Activated CD8-positive, alpha-beta T cell treated with anti-CD3 and anti-CD28 coated beads for 36 hours (primary cell): ENCODE results near the gene IL17REL. TPM values are rescaled to one million over a fixed set of nuclear protein-coding genes. Genes with fewer than 3 reads are reported as not detected.

Experiments used
- ATAC-seq: fragments of 200-7000 bp; cut with Tn5 transposase; one replicate; pipeline ENCODE4 v1.10.0; 2021; ENCODE audit warnings: mild to moderate bottlenecking, moderate library complexity
- CTCF ChIA-PET: fragments of 350-600 bp; sonication (Branson Sonifier 250); formaldehyde crosslinking; loops from one replicate; lab custom pipeline; 2021; ENCODE audit warnings: antibody characterized with exemption; lab: Charles Lee
- POLR2A ChIA-PET: fragments of 350-600 bp; sonication (Branson Sonifier 250); formaldehyde crosslinking; loops from one replicate; lab custom pipeline; 2021; ENCODE audit warnings: antibody characterized with exemption; lab: Charles Lee
- DNase-seq: peaks from one replicate; pipeline ENCODE4 v3.0.0-alpha.2; 2020
- H3K27ac Mint-ChIP-seq: one replicate; pipeline ENCODE4 v1.8.0; 2021; ENCODE audit warnings: mild to moderate bottlenecking, mixed read lengths
- H3K27me3 Mint-ChIP-seq: one replicate; pipeline ENCODE4 v1.8.0; 2021; ENCODE audit warnings: mixed read lengths
- H3K36me3 Mint-ChIP-seq: one replicate; pipeline ENCODE4 v1.8.0; 2021; ENCODE audit warnings: low read depth, mixed read lengths
- H3K4me1 Mint-ChIP-seq: one replicate; pipeline ENCODE4 v1.8.0; 2021; ENCODE audit warnings: low read depth, mixed read lengths
- H3K4me3 Mint-ChIP-seq: one replicate; pipeline ENCODE4 v1.8.0; 2021; ENCODE audit warnings: mild to moderate bottlenecking, moderate library complexity, mixed read lengths
- H3K9me3 Mint-ChIP-seq: one replicate; pipeline ENCODE4 v1.8.0; 2021; ENCODE audit warnings: mixed read lengths
- intact Hi-C: fragments of 100-400 bp; cut with micrococcal nuclease; formaldehyde crosslinking; loops from one replicate; pipeline ENCODE4 v1.10.0; 2022
- total RNA-seq, 2 experiments: library from RNA; stranded (reverse); gene quantifications; one replicate each; pipeline ENCODE4 v1.2.3, GENCODE V29; 2021
- TF ChIP-seq, protein P1 (sequence below): fragments of 200-600 bp; IDR thresholded peaks from one replicate; pipeline ENCODE4 v1.8.0; 2022; ENCODE audit warnings: antibody characterized with exemption, mild to moderate bottlenecking

The IL17REL gene
- total RNA-seq, 2 experiments from 2014 or later = 0.14 TPM; not detected in 1

DNA sequence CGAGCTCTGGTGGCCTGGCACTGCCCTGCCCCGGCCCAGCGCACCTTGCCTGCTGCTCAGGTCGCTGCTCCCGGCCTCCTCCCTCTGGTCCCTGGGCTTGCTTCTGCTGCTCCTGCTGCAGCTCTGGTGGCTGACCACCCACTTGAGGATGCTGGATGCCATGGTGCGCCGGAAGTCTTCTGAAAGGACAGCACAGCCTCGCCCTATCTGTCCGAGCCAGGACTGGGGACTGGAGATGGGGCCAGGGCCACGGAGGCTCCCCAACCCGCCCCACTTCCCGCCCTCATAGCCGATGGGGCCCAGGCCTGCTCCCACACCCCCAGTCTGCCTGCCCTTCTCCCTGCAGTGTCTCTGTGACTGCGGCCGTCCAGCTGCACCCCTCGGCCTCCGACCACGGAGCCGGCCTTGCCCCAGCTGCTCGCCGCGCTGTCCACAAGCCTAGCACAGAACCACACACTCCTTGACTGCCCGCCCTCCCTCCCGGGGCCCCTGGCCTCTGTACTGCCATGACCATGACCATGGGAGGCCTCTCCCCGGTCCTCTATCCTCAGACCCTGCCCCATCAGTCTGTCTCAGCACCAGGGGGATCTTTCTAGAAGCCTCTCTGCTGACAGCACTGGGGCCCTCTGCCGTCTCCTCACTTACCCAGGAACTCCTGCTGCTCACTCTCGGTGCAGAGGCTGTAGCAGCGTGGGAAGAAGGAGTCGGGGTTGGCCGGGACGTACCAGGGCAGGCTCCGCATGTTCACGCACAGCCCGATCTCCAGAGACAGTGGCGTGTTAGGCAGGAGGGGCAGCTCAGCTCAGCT is 32.9 kb upstream of the IL17REL start:
- Mint-ChIP-seq H3K9me3 (no peaks in the 10 kb centered on the region), H3K27ac (no peak overlapping the region), H3K4me1 (peaks cover 9% of the 10 kb centered on the region), H3K27me3 (peaks cover 19% of the 10 kb centered on the region), H3K36me3 (no peaks in the 10 kb centered on the region), H3K4me3 (no peak overlapping the region)
- ATAC-seq (no peak), DNase-seq (no peak)
- TF ChIP-seq, protein P1, sequence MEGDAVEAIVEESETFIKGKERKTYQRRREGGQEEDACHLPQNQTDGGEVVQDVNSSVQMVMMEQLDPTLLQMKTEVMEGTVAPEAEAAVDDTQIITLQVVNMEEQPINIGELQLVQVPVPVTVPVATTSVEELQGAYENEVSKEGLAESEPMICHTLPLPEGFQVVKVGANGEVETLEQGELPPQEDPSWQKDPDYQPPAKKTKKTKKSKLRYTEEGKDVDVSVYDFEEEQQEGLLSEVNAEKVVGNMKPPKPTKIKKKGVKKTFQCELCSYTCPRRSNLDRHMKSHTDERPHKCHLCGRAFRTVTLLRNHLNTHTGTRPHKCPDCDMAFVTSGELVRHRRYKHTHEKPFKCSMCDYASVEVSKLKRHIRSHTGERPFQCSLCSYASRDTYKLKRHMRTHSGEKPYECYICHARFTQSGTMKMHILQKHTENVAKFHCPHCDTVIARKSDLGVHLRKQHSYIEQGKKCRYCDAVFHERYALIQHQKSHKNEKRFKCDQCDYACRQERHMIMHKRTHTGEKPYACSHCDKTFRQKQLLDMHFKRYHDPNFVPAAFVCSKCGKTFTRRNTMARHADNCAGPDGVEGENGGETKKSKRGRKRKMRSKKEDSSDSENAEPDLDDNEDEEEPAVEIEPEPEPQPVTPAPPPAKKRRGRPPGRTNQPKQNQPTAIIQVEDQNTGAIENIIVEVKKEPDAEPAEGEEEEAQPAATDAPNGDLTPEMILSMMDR = no peak
- ChIA-PET POLR2A (interaction anchor here (0.9 kb wide), 1 partner anchor 11 kb away, joined by 3 read pairs; no protein-coding TSS in a partner anchor), CTCF (no interaction called here)
- intact Hi-C loops = no loop called here

DNA sequence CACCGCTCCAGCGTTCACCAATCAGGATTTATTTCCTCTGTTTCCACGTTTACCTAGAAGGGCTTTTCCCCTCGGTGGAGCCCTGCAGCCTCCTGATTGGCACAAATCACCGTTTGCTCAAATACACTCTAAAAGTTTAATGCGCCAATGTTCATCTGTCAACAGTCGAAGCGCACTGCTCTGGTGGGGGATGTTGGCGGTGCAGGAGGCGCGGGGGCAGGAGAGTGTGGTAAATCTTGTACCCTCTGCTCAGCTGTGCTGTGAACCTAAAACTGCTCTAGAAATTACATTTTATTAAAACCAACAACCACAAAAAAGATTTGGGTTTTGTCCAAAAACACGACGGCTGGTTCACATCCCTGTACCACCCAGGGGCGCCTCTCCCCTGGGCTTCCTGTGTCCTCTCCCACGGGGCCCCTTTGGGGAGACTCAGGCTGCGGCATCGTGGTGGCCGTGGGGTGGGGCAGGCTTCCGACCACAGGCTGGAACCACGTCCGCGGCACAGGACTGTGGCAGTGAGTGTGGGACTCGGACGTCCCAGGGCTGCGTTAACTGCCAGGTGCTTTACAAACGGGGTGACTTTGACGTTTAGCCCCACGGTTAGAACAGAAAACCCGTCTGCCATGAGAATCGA is 32.0 kb upstream of the IL17REL start:
- POLR2A ChIA-PET = interaction anchor here (0.9 kb wide), 1 partner anchor 12 kb away, joined by 3 read pairs; no protein-coding TSS in a partner anchor
- Mint-ChIP-seq H3K36me3 (no peaks in the 10 kb centered on the region), H3K9me3 (no peaks in the 10 kb centered on the region), H3K27me3 (peaks cover 19% of the 10 kb centered on the region), H3K4me3 (no peak overlapping the region), H3K4me1 (peaks cover 9% of the 10 kb centered on the region), H3K27ac (no peak overlapping the region)
- peak; percentile 49 for DNase-seq
- CTCF ChIA-PET = interaction anchor here (0.7 to 0.9 kb wide), 2 partner anchors 14 to 85 kb away, joined by 3 to 4 read pairs; no protein-coding TSS in a partner anchor
- TF ChIP-seq, protein P1 = no peak
- ATAC-seq = peak; percentile 76
- intact Hi-C loops = no loop called here

DNA sequence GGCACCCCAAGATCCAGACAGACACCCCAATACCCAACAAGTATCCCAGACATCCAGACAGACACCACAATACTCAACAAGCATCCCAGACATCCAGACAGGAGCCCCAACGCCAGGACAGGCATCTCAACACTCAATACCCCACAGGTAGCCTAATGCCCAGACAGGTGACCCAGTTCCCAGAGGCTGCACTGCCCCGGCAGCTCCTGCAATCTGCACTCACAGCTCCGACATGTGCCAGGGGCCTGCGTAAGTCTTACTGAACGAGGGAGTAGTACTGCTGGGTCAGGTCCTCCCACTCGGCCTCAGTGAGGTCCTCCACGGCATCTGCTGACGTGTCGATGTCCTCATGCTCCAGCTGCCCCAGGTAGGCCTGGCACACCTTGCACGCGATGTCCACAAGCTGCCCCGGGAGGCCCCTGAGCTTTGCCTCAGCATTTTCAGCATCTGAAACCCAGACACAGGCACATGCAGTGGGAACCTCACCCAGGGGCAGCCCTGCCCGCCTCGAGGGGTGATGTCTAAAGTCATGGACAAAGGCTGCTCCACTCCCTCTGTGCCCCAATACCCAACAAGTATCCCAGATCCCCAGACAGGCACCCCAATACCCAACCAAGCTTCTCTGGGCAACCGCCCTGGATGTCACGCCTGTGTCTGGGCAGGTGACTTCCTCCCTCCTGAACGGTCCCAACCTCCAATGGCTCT is 28.9 kb upstream of the IL17REL start:
- Mint-ChIP-seq H3K4me3 (no peak overlapping the region), H3K9me3 (peaks cover 7% of the 10 kb centered on the region), H3K36me3 (no peaks in the 10 kb centered on the region), H3K27ac (no peak overlapping the region), H3K4me1 (peaks cover 9% of the 10 kb centered on the region), H3K27me3 (peaks cover 19% of the 10 kb centered on the region)
- intact Hi-C loops = no loop called here
- POLR2A ChIA-PET = interaction anchor here (0.6 kb wide), 1 partner anchor 39 kb away, joined by 3 read pairs; no protein-coding TSS in a partner anchor
- TF ChIP-seq, protein P1 = no peak
- ATAC-seq = no peak
- no peak for DNase-seq
- CTCF ChIA-PET = interaction anchor here (0.9 kb wide), 1 partner anchor 11 kb away, joined by 4 read pairs; no protein-coding TSS in a partner anchor

DNA sequence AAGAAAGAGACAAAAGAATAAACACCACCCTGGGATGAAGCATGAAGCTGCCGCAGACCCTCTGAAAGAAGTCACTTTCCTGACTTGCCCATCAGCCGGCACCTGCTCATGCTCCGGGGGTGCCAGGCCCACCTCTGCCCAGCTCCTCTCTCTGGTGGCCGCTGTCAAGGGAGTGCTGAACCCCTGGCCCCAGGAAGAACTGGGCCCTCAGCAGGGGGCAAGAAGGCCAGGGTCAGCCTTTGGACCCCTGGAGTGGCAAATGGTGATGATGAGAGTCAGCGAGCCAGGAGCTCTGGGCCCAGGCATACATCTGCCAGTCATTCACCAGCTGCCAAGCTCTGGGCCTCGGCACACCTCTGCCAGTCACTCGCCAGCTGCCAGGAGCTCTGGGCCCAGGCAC is 28.2 kb upstream of the IL17REL start:
- POLR2A ChIA-PET = interaction anchor here (0.6 kb wide), 1 partner anchor 39 kb away, joined by 3 read pairs; no protein-coding TSS in a partner anchor
- H3K4me1 Mint-ChIP-seq = peaks cover 9% of the 10 kb centered on the region
- TF ChIP-seq, protein P1 = no peak
- DNase-seq (no peak), ATAC-seq (no peak)
- H3K36me3 Mint-ChIP-seq = no peaks in the 10 kb centered on the region
- peaks cover 7% of the 10 kb centered on the region for H3K9me3 Mint-ChIP-seq
- H3K4me3 Mint-ChIP-seq = no peak overlapping the region
- peaks cover 19% of the 10 kb centered on the region for H3K27me3 Mint-ChIP-seq
- H3K27ac Mint-ChIP-seq = no peak overlapping the region
- CTCF ChIA-PET = no interaction called here
- intact Hi-C loops = no loop called here
